GM12878 (cell line): Measurements from ENCODE around the gene AVL9. TPM values are rescaled to one million over a fixed set of nuclear protein-coding genes. Genes with fewer than 3 reads are reported as not detected.

Experiments
- ATAC-seq: fragments of 200-7000 bp; cut with Tn5 transposase; 3 replicates; pipeline ENCODE4 v1.9.1; 2020; ENCODE audit warnings: mild to moderate bottlenecking, moderate library complexity
- BruUV-seq: library from RNA; stranded (reverse); fragments of 400-500 nt; replicated peaks from 2 replicates; lab custom pipeline; 2021; lab: Mats Ljungman, UMichigan
- CTCF ChIA-PET: fragments of 300-600 bp; sonication (Branson Sonifier 250); formaldehyde crosslinking; extraction: SDS; loops from one replicate; lab custom pipeline; 2021; ENCODE audit warnings: inconsistent platforms; lab: Yijun Ruan, JAX
- POLR2A ChIA-PET: fragments of 350-600 bp; formaldehyde crosslinking; extraction: SDS; loops from one replicate; lab custom pipeline; 2021; ENCODE audit warnings: inconsistent platforms; lab: Charles Lee
- RAD21 ChIA-PET: fragments of 300-600 bp; sonication (Branson Sonifier 250); formaldehyde crosslinking; loops from one replicate; lab custom pipeline; 2023; ENCODE audit warnings: antibody characterized with exemption; ENCODE audit not compliant: unreplicated experiment; lab: Charles Lee
- SMC1A ChIA-PET: fragments of 300-600 bp; sonication (Branson Sonifier 250); formaldehyde crosslinking; loops from one replicate; lab custom pipeline; 2023; ENCODE audit not compliant: unreplicated experiment, uncharacterized antibody; lab: Charles Lee
- DNase-seq: peaks from one replicate; pipeline ENCODE4 v3.0.0-alpha.2; 2011; ENCODE audit warnings: low read depth, low spot score
- FAIRE-seq: peaks from 3 replicates; lab custom pipeline; 2011; peaks lifted over from hg19 to GRCh38; lab: Jason Lieb, UNC
- H2AFZ ChIP-seq: 2 replicates; pipeline ENCODE4 v1.6.0; 2011; ENCODE audit warnings: low read depth, low read length, control low read depth; ENCODE audit not compliant: control insufficient read depth
- H3K27ac ChIP-seq: 2 replicates; pipeline ENCODE4 v1.5.1; 2011; ENCODE audit warnings: control low read depth; ENCODE audit not compliant: control insufficient read depth, insufficient read depth
- H3K27me3 ChIP-seq, 2 experiments: replicated peaks in 1 of 2; 2 replicates each; pipeline versions ENCODE4 v1.6.0 to v1.6.1; 2011; ENCODE audit warnings: low read length in 1 of 2; ENCODE audit not compliant: control insufficient read depth in 2 of 2, insufficient read depth in 2 of 2
- H3K36me3 ChIP-seq, 2 experiments: 2 replicates each; pipeline ENCODE4 v1.5.1; 2011; ENCODE audit warnings: low read length in 1 of 2; ENCODE audit not compliant: control insufficient read depth in 2 of 2, insufficient read depth in 2 of 2
- H3K4me1 ChIP-seq: 2 replicates; pipeline ENCODE4 v1.6.1; 2011; ENCODE audit warnings: mild to moderate bottlenecking, low read length, moderate library complexity, mixed read lengths; ENCODE audit not compliant: control insufficient read depth, insufficient read depth
- H3K4me2 ChIP-seq: 2 replicates; pipeline ENCODE4 v1.6.0; 2011; ENCODE audit warnings: control low read depth; ENCODE audit not compliant: control insufficient read depth, insufficient read depth
- H3K4me3 ChIP-seq: fragments of 200-600 bp; sonication (generic); 2 replicates; pipeline ENCODE4 v1.5.1; 2016
- H3K79me2 ChIP-seq: 2 replicates; pipeline ENCODE4 v1.6.0; 2011; ENCODE audit warnings: low read length; ENCODE audit not compliant: control insufficient read depth, insufficient read depth
- H3K9ac ChIP-seq: 2 replicates; pipeline ENCODE4 v1.8.0; 2011; ENCODE audit warnings: low read length, control low read depth, mixed read lengths; ENCODE audit not compliant: control insufficient read depth, insufficient read depth
- H3K9me3 ChIP-seq: replicated peaks from 3 replicates; pipeline ENCODE4 v1.5.1; 2011; ENCODE audit warnings: mild to moderate bottlenecking, low read length; ENCODE audit not compliant: control insufficient read depth, insufficient read depth
- H4K20me1 ChIP-seq: 2 replicates; pipeline ENCODE4 v1.6.0; 2011; ENCODE audit not compliant: control insufficient read depth, insufficient read depth
- ATF7 ChIP-seq: fragments of 450-650 bp; IDR thresholded peaks from 2 replicates; pipeline ENCODE4 v1.6.1; 2016; ENCODE audit warnings: low read depth, mild to moderate bottlenecking
- BCL11A ChIP-seq: IDR thresholded peaks from 2 replicates; pipeline ENCODE4 v1.6.1; 2011; ENCODE audit warnings: low read depth, low read length
- CEBPB ChIP-seq, 2 experiments: fragments of 150-350 bp in 1 of 2; IDR thresholded peaks; 2 replicates each; pipeline ENCODE4 v1.6.1; 2012 to 2014; ENCODE audit warnings: low read depth in 2 of 2, low read length in 2 of 2, borderline replicate concordance in 1 of 2, inconsistent platforms in 1 of 2
- CHD1 ChIP-seq: IDR thresholded peaks from 2 replicates; pipeline ENCODE4 v1.6.1; 2012; ENCODE audit warnings: low read depth, low read length, improper control_type of control experiment
- EP300 ChIP-seq, 2 experiments: fragments of 150-350 bp in 1 of 2; IDR thresholded peaks; 2 replicates each; pipeline ENCODE4 v1.6.1; 2011 to 2012; ENCODE audit warnings: low read depth in 2 of 2, low read length in 2 of 2, borderline replicate concordance in 1 of 2, improper control_type of control experiment in 1 of 2, inconsistent platforms in 1 of 2; ENCODE audit not compliant: control insufficient read depth in 1 of 2
- IKZF1 ChIP-seq: fragments of 450-650 bp; conservative IDR thresholded peaks from 2 replicates; pipeline ENCODE4 v1.6.1; 2017; ENCODE audit warnings: antibody characterized with exemption, mild to moderate bottlenecking
- KLF5 ChIP-seq: fragments of 450-650 bp; IDR thresholded peaks from 2 replicates; pipeline ENCODE4 v1.6.1; 2014; ENCODE audit warnings: mild to moderate bottlenecking; ENCODE audit not compliant: partially characterized antibody
- MXI1 ChIP-seq: fragments of 150-350 bp; IDR thresholded peaks from 2 replicates; pipeline ENCODE4 v1.6.1; 2011; ENCODE audit warnings: low read depth, mild to moderate bottlenecking, inconsistent platforms, low read length, improper control_type of control experiment
- NR2C1 ChIP-seq: fragments of 450-650 bp; IDR thresholded peaks from 2 replicates; pipeline ENCODE4 v1.6.1; 2017; ENCODE audit warnings: antibody characterized with exemption, mild to moderate bottlenecking, moderate library complexity
- NR2F1 ChIP-seq: fragments of 450-650 bp; conservative IDR thresholded peaks from 2 replicates; pipeline ENCODE4 v1.6.1; 2017; ENCODE audit warnings: mild to moderate bottlenecking
- PAX8 ChIP-seq: fragments of 450-650 bp; IDR thresholded peaks from 2 replicates; pipeline ENCODE4 v1.6.1; 2017; ENCODE audit warnings: mild to moderate bottlenecking, moderate library complexity
- POU2F2 ChIP-seq: IDR thresholded peaks from 3 replicates; pipeline ENCODE4 v1.6.1; 2011; ENCODE audit warnings: low read depth, mild to moderate bottlenecking, low read length, borderline replicate concordance
- SKIL ChIP-seq: fragments of 450-650 bp; IDR thresholded peaks from 2 replicates; pipeline ENCODE4 v1.6.1; 2017; ENCODE audit warnings: mild to moderate bottlenecking, low read depth, inconsistent platforms; ENCODE audit not compliant: poor library complexity, severe bottlenecking
- SP1 ChIP-seq: IDR thresholded peaks from one replicate; pipeline ENCODE4 v1.6.1; 2011; ENCODE audit warnings: low read depth, low read length
- STAT3 ChIP-seq: IDR thresholded peaks from 2 replicates; pipeline ENCODE4 v1.6.1; 2011; ENCODE audit warnings: low read depth, low read length, improper control_type of control experiment
- ZBTB33 ChIP-seq: fragments of 450-650 bp; IDR thresholded peaks from 2 replicates; pipeline ENCODE4 v1.6.1; 2017; ENCODE audit warnings: mild to moderate bottlenecking
- ZNF24 ChIP-seq: fragments of 450-650 bp; IDR thresholded peaks from 2 replicates; pipeline ENCODE4 v1.6.1; 2017; ENCODE audit warnings: antibody characterized with exemption, mild to moderate bottlenecking
- WGBS: methylation state at CpG from one replicate; pipeline ENCODE4 v1.1.6; 2016; ENCODE audit warnings: low lambda C conversion rate; ENCODE audit not compliant: insufficient replicate concordance, insufficient coverage; ENCODE audit errors: missing lambda C conversion rate; 5-methylcytosine and 5-hydroxymethylcytosine counted together
- in situ Hi-C: fragments of 300-500 bp; cut with MboI; formaldehyde crosslinking; loops from 9 replicates; pipeline ENCODE4 v1.14.3; 2018; ENCODE audit warnings: mixed read lengths
- intact Hi-C: fragments of 100-400 bp; cut with micrococcal nuclease; formaldehyde crosslinking; loops from one replicate; pipeline ENCODE4 v1.14.2; 2022; ENCODE audit not compliant: unreplicated experiment
- polyA plus RNA-seq, 11 experiments: library from polyadenylated mRNA; depleted of rRNA in 4 of 11; unstranded in 6 of 11; stranded (reverse) in 5 of 11; fragments of >200 nt; fragmentation: Nextera tagmentation in 4 of 11; fragmentation: Illumina TruSeq in 1 of 11; extraction: Ambion mirVana in 4 of 11; extraction: Trizol in 1 of 11; gene quantifications; 1 replicate in 1 of 11; 2 replicates in 10 of 11; pipeline versions ENCODE4 v1.2.1 to v1.2.3, GENCODE V29; 2011 to 2016; ENCODE audit warnings: inconsistent platforms in 2 of 11, missing spikeins in 2 of 11, low read depth in 1 of 11
- total RNA-seq, 4 experiments: library from RNA; depleted of rRNA in 3 of 4; stranded (reverse); fragments of >200 nt in 3 of 4; fragmentation: Illumina TruSeq in 1 of 4; extraction: Trizol in 1 of 4; gene quantifications; 2 replicates each; pipeline versions ENCODE4 v1.2.1 to v1.2.3, GENCODE V29; 2013 to 2021

AVL9 gene
- total and polyA plus RNA-seq, 10 of the 15 experiments (the other 5 are each of a cell fraction or from before 2014, with no cell fraction given) = 4.5 to 41.6 (median 20.1) TPM

DNA sequence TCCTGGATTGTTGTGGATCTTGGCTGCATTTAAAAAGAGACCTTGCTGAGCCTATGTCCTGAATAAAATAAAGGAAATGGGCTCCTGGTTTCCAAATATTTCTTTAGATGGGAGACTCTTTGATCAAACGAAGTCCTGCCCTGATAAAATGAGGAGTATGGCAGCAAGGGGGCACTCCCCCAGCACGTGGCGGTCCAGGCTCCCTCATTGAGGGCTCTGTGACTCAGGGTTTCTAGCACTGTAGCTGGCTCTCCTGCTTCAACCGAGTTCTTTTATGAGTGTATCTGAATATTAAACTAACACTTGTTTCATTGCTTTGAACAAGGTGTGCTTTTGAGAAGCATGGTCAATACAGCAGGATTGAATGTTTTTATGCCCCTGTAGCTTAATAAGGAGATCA is 114.2 kb downstream of the AVL9 start:
- no TSS peak for BruUV-seq
- no peak overlapping the region for H3K27ac ChIP-seq
- ATAC-seq = no peak

More for the DNA sequence above, 114.2 kb downstream of the AVL9 start:
- no peak overlapping the region for H3K4me3 ChIP-seq
- H3K9ac ChIP-seq = no peak overlapping the region
- no peaks in the 10 kb centered on the region for H3K9me3 ChIP-seq
- intact Hi-C loops (no loop called here), in situ Hi-C loops (no loop called here)
- ChIA-PET POLR2A (no interaction called here), SMC1A (no interaction called here), RAD21 (no interaction called here), CTCF (no interaction called here)
- TF ChIP-seq STAT3 = no peak
- no peak for TF ChIP-seq ZBTB33
- no peak for TF ChIP-seq EP300 (IDR thresholded peaks at IDR 0.05; ENCODE audit: borderline replicate concordance in 1 of 2, control insufficient read depth in 1 of 2, low read depth in 2 of 2, low read length in 2 of 2)
- no peak for TF ChIP-seq PAX8
- TF ChIP-seq BCL11A = no peak
- TF ChIP-seq NR2F1 = no peak
- no peak for TF ChIP-seq ATF7
- TF ChIP-seq SP1 = no peak
- no peak for TF ChIP-seq ZNF24
- no peak for TF ChIP-seq SKIL
- no peak for TF ChIP-seq NR2C1
- TF ChIP-seq MXI1 = no peak
- no peak for TF ChIP-seq CHD1
- TF ChIP-seq CEBPB (IDR thresholded peaks at IDR 0.05; ENCODE audit: borderline replicate concordance in 1 of 2, low read depth in 2 of 2, low read length in 2 of 2) = no peak
- TF ChIP-seq IKZF1 = no peak
- no peak for TF ChIP-seq KLF5
- no peak for TF ChIP-seq POU2F2
- no peaks in the 10 kb centered on the region for H3K36me3 ChIP-seq
- no peaks in the 10 kb centered on the region for H3K4me1 ChIP-seq
- WGBS = 57% methylated on average over 4 of the region's 4 CpGs
- no peaks in the 10 kb centered on the region for H3K27me3 ChIP-seq
- DNase-seq = no peak
- no peak for FAIRE-seq
- H3K79me2 ChIP-seq = no peaks in the 10 kb centered on the region
- H4K20me1 ChIP-seq = no peaks in the 10 kb centered on the region
- H3K4me2 ChIP-seq = no peak overlapping the region
- H2AFZ ChIP-seq = no peak overlapping the region
